HG03442 (cell line): Measurements from ENCODE around the gene TYW1.
"Not testable (repeated sequence)": the region's sequence is repeated elsewhere in the genome, so short reads cannot be mapped to it uniquely, and the experiment has no call there.

Experiments used
- ATAC-seq: cut with Tn5 transposase; IDR thresholded peaks from one replicate; pipeline ENCODE4 v1.9.1; 2021; ENCODE audit warnings: mild to moderate bottlenecking, moderate library complexity; ENCODE audit not compliant: unreplicated experiment

Gene TYW1

DNA sequence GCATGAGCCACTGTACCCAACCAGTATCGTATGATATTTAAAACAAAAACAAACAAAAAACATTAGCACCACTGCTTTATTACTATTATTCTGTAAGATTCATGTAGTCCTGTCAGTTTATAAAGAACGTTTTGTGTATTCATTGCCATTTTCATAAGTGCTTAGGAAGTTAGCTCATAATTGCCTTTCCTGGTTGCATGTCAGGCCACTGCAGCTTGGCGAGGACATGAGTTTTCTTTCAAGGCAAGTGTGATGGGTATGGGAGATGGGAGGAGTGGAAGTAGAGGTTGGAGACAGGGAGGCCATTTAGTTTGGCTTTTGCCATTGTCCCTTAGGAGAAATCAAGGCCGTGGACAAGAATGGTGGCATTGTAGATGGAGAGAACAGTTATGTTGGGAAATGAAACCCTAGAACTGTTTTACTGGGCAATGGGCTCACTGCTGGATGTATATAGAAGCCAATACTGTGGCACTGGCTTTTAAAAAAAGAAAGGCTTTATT lies 48.9 kb downstream of the TYW1 start:
- ATAC-seq, result no peak

DNA sequence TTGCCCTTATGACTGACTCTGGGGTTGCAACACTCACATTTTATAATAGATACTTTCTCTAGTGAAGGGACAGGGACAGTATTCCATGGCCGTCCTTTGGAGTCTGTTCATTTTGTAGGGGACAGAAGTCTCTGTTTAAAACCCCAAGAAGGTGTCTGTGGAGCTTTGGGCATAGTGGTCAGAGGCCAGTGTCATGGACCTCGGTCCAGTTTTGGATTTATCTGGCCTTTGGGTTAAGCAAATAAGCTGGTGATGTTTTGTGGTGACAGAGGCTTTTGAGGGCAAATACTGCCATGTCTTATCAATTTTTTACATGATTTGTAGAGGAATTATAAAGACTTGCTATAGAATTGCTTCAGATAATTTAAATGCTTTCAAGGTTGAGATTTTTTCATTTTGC lies 50.2 kb downstream of the TYW1 start:
- ATAC-seq, result not testable (repeated sequence)

DNA sequence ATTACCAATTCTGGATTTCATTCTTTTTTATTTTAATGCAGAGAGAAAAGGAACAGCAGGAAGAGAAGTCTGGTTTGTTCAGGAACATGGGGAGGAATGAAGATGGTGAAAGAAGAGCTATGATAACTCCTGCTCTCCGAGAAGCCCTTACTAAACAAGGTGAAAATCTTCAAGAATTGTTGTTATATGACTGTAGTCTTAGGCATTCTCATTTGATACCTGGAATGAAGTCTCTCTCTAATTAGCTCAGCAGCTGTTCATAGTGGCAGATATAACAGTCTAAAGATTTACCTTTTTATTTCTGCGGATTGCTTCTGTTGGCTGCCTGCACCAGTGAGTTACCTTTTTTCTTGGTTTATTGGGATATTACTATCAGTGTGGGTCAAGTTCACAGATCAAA lies 53.3 kb downstream of the TYW1 start:
- not testable (repeated sequence) for ATAC-seq

- not testable (repeated sequence) for ATAC-seq
These were observed 55.5 kb downstream of the TYW1 start for GRCh38 chr7:67052161-67052560.

DNA sequence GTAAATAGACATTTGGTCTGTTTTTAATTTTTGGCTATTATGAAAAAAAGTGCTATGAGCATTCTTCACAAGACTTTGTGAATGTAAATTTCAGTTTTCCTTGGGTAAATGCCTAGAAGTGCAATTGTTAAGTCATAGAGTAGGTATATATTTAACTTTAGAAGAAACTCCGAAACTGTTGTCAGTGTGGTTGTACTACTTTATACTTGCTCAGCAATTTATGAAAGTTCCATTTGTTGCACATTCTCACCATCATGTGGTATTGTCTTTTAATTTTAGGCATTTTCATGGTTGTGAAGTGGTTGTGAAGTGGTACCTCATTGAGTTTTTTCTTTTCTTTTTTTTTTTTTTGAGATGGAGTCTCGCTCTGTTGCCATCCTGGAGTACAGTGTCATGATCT lies 60.0 kb downstream of the TYW1 start:
- ATAC-seq, result no peak

DNA sequence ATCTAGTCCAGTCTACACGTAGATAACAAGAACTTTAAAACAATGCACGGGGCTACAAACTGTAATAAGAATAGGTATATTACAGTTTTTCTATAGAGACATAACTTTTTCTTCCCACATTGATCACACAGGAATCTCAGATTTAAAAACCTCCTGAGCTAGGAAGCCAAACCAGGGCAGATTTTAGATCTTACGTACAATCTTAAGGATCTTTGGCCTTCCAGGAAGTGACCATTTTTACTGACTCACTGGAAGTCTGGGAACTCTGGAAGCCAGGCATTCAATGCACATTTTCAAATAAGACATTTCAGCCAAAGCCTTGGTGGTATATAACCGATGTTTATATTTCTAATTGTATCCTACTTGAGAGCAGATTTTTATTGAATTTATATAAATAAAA lies 64.7 kb downstream of the TYW1 start:
- not testable (repeated sequence) for ATAC-seq

GRCh38 chr7:67062802-67063201 lies 66.2 kb downstream of the TYW1 start:
- not testable (repeated sequence) for ATAC-seq

- ATAC-seq, result not testable (repeated sequence)
These were observed 70.5 kb downstream of the TYW1 start for GRCh38 chr7:67066950-67067622.

GRCh38 chr7:67076120-67076519 lies 79.5 kb downstream of the TYW1 start:
- not testable (repeated sequence) for ATAC-seq

- not testable (repeated sequence) for ATAC-seq
These were observed 86.2 kb downstream of the TYW1 start for GRCh38 chr7:67082880-67083279.

- not testable (repeated sequence) for ATAC-seq
These were observed 92.6 kb downstream of the TYW1 start for GRCh38 chr7:67089261-67089660.

DNA sequence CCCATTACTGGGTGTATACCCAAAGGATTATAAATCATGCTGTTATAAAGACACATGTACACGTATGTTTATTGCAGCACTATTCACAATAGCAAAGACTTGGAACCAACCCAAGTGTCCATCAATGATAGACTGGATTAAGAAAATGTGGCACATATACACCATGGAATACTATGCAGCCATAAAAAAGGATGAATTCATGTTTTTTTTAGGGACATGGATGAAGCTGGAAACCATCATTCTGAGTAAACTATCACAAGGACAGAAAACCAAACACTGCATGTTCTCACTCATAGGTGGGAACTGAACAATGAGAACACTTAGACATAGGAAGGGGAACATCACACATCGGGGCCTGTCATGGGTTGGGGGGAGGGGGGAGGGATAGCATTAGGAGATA lies 94.4 kb downstream of the TYW1 start:
- ATAC-seq, result not testable (repeated sequence)

- ATAC-seq, result not testable (repeated sequence)
These were observed 101.4 kb downstream of the TYW1 start for GRCh38 chr7:67098031-67098430.

- not testable (repeated sequence) for ATAC-seq
These were observed 102.8 kb downstream of the TYW1 start for GRCh38 chr7:67099406-67099805.

- not testable (repeated sequence) for ATAC-seq
These were observed 103.4 kb downstream of the TYW1 start for GRCh38 chr7:67100038-67100437.

GRCh38 chr7:67100956-67101361 lies 104.3 kb downstream of the TYW1 start:
- no peak for ATAC-seq

- not testable (repeated sequence) for ATAC-seq
These were observed 108.3 kb downstream of the TYW1 start for GRCh38 chr7:67104937-67105336.

DNA sequence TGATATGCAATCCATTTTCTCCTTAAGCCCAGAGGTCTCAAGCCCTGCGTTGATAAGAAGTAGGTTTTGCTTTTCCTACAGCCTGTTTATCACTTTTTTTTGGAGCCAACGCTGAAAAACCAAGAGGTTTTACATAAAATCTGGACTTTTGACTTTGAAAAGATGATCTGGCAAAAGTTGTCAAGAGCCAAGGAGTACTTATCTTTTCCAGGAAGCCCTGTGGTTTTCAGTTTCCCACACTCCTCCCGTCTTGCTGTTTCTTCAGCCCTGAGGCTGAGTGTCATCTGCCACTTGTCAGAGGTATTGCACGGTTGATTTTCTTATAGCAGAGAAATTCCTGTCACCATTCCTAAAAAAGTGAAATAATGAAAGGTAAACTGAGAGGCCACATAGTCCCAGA lies 108.7 kb downstream of the TYW1 start:
- no peak for ATAC-seq

DNA sequence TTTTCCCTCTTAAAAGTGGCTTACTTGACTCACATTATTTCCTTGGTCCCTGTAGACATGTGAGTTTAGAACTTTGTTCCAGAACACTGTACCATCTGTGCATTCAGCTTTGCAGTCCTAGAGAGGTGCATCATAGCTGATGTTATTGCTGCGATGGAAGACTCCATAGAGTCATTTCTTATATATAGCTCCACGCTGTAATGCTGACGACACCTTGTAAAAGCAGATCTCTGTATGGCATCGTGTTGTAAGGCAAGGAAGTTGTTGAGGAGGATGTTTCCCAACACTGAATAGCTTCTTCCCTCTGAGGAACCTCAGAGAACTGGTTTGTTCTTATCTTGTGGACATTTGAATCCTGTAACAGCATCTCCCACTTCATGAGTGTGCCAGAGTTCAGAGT lies 109.6 kb downstream of the TYW1 start:
- ATAC-seq, result not testable (repeated sequence)

DNA sequence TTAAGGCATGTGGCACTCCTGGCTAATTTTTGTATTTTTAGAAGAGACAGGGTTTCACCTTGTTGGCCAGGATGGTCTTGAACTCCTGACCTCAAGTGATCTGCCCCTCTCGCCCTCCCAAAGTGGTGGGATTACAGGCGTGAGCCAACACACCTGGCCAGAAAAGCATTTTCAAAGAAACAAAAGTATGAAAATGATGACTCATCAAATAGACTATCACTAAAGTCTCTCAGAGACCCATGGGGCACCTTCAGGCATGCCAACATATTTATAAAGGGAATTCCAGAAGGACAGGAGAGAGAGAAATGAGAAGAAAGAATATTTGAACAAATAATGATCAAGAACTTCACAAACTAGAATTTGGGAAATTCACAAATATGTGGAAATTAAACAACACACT lies 114.7 kb downstream of the TYW1 start:
- not testable (repeated sequence) for ATAC-seq

- ATAC-seq, result not testable (repeated sequence)
These were observed 118.0 kb downstream of the TYW1 start for GRCh38 chr7:67114483-67115246.

- ATAC-seq, result not testable (repeated sequence)
These were observed 123.9 kb downstream of the TYW1 start for GRCh38 chr7:67120491-67120890.
